GM18502 (cell line): ENCODE data around the gene CATSPERD.

Experiments used
- ATAC-seq: cut with Tn5 transposase; IDR thresholded peaks from one replicate; pipeline ENCODE4 v1.9.1; 2021; ENCODE audit warnings: mild to moderate bottlenecking; ENCODE audit not compliant: unreplicated experiment, poor library complexity

CATSPERD gene, protein sequence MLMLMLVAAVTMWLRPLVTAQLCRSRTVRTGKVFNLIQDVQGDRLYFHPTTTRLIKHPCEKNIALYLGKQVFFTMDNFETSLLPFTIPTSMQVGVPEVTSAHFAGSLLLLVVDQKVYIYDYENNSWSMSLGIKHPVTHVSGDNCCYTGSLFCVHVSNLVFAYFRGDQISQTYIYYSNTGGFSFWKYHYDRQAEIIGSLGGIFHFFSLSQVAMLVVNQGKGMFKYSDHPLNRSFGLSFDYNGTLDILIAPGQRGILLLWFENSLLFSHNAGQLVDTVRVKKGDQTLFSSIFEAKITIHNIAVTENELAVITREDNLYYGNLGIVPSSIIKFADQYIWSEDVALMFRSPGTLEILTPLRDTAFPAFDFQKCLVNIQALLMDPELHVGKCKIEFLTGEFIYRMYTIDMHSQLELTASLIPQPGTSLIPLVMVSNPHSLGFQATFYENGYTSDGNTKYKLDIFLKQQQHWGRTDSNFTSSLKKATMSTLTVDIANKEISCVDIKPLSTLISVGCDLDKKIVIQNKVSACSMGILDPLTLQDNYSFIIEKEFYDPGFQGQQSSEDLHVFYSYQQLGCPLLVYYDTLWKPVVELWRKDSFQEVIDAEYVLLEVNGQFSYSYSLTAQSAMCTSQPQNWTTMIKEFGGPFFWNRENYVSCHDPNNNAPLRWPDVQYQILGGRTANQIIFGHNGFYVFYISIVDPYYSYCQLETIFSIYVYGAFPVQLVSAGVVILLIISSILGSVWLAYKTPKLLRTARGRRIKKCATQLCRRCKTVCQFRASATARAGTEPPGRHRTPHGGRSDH

DNA sequence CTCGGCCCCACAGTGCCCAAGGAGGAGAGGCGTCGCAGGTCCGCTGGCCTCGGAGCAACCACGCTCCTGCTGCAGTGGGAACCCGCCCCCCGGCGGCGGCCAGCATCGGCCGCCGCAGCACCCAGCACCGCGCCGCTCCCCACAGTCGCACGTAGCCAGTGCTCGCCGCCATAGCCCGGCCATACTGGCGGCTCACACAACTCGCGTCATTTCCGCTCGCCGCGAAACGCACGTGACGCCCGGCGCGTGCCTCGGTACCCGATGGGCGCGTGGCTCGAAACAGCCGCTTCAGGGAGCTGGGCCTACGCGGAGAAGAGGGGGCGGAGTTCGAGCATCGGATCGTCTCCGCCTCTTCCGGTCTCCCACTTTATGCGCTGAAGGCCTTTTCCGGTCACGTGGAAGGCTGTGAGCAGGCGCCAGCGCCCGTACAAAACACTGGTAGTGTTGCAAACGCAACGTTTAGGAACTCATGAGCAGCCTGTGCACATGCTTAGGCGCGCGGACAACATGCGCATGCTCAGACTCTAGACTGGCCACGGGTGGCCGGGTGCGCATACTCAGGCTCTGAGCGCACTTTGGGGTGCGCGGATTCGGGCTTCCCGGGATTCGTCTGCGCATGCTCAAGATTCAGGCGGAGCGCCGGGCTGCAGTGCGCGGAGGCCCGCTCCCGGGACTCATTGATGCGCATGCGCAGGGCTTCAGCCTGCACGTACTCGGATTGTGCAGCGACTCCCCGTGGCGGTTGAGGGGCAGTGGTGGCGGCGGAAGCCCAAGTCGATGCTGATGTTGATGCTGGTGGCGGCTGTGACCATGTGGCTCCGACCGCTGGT, at the start of gene CATSPERD, which contains the start of gene LONP1:
Gene CATSPERD, plus strand, starts transcription at position 677 of the 830 bp plus-strand sequence. Its CDS starts 101 bp downstream, at position 778.
Gene LONP1, minus strand, starts transcription at position 186 of the 830 bp plus-strand sequence. Its CDS starts 14 bp downstream, at position 172.
- ATAC-seq, result peak; percentile 80

DNA sequence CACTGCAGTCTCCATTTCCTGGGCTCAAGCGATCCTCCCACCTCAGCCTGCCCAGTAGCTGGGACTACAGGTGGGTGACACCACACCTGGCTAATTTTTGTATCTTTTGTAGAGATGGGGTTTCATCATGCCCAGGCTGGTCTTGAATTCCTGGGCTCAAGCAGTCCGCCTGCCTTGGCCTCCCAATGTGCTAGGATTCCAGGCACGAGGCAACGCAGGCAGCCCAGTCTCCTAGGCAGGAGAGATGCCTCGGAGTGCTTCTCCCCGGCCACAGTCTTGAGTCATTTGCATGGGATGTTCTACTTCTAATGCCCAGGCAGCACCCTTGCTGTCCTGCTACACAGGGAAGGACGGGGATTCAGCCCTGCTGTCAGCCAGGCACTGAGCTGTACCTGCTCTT, 48.8 kb upstream of the CATSPERD start:
- no peak for ATAC-seq

DNA sequence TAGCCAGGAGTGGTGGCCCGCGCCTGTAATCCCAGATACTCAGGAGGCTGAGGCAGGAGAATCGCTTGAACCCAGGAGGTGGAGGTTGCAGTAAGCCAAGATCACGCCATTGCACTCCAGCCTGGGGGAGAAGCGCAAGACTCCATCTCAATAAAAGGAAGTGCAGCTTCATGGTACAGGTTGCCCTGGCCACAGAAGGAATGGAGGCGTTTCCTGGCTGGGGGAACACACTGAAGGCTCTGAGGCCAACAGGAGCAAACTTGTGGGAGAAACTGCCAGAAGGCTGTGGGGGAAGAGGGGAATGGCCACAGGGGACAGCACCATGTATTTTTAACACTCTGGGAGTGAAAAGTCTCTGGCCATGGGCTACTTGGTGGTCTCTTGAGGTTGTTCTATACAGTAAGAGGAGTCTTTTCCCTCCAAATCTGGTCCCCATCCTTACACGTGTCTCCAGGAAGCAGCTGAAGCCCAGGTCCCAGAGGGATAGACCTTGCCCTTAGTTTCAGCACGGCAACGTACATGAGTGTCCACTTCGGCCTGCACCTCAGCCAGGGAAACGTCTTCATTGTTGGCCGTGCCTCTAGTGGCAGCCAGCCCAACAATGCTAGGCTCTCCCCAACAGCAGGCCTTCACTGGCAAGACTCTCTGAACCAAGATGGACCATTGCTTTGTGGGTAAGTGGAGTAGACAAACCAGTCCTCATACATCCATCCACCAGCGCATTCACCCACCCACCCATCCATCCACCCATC, 47.6 kb upstream of the CATSPERD start:
- ATAC-seq, result no peak

DNA sequence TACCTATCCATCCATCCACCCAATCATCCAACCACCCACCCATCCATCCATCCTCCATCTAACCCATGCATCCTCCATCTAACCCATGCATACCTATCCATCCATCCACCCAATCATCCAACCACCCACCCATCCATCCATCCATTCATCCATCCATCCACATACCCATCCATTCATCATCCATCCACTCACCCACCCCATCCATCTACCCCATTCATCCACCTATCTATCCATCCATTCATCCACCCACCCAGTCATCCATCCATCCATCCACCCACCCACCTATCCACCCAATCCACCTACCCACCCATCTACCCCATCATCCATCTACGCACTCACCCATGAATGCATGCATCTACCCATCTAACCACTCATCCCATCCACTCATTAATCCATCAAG, 46.7 kb upstream of the CATSPERD start:
- no peak for ATAC-seq

DNA sequence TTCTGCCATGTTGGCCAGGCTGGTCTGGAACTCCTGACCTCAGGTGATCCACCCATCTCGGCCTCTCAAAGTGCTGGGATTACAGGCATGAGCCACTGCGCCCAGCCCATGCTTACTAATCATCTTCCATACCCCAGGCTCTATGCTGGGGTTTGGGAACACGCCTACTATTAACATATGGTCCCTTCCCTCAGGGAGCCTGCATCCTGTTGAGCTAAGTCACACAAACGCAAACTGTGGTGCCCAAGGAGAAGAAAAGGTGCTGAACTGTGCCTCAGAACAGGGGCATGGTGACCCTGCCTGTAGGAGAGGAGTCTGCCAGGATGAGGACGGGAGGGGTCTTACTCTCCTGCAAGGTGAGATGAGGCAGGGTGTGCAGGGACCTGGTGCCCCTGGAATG, 45.7 kb upstream of the CATSPERD start:
- ATAC-seq, result no peak

DNA sequence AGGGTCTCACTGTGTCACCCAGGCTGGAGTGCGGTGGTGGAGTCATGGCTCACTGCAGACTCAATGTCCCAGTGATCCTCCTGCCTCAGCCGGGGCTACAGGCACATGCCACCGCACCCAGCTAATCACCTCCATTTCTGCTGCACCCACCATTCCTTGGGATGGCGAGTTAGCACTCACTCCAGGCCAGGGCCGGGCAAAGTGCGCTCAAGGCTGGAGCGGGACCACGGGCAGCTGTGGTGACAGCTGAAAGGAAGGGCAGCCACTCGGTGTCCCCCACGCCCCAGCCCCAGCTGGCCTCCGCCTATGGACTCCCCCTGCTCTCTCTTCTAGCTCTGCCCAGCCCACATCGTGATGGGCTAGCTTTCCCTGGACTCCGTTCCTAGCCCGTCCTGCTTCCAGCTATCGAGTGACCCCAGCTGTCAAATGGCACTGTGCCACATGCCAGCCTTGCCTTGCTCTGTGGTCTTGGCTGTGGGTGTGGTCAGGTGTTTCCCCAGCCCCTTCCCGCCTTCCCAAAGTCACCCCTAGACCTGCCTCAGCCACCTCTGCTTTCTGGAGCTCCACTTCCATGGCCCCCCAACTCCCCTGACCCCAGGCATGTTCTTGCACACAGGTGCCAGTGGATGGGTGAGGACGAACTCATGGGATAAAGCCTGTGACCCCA, 44.2 kb upstream of the CATSPERD start:
- ATAC-seq, result no peak

DNA sequence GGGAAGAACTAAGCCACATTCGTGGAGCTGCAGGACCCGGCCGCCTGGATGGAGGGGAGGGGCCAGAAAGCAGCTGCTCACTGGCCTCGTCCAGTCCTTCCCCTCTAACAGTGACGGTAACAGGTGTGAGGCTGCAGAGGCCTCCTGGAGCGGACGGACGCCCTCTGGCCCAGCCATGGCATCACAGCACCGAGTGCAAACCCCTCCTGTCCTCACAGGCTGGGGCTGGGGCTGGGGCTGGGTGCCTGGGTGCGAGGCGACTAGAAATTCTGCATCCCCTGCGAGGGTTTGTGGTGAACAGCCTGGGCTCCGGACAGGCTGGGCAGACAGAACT, 43.7 kb upstream of the CATSPERD start:
- ATAC-seq, result no peak

DNA sequence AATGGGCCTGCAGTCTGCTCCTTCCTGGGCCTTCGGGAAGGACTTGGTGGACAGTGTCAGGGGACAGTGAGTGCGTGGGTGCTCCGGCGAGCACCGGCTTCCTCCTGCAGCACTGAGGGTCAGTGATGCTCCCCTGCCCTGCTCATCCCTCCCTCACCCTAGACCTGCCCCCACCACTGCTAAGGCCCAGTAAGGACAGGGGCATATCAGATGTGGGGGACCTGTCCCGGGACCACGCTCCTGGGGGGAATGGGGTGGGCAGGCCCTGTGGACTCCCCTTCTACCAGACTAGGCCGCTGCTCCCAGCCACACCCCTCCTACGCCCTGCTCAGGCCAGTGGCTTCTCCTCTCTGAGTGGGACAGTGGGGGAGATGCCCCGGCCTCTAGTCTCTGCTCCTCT, 43.3 kb upstream of the CATSPERD start:
- ATAC-seq, result no peak

DNA sequence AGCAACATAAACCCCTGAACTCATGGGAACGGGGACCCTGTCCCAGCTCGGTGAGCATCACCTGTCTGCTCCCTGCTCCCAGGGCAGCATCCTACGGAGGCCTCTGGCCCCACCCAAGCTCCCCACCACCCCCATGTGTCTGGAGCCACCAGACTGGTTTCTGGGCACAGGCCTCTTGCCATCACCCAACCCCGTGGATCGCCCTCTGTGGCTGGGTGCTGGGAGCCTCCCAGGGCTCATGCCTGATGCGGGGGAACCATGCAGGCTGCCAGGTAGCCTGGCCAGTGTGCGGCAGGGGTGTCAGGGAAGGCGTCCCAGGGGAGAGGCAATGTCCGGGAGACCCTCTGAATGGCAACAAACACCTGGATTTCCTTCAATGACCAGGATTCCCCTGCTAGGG, 42.9 kb upstream of the CATSPERD start:
- ATAC-seq, result no peak

DNA sequence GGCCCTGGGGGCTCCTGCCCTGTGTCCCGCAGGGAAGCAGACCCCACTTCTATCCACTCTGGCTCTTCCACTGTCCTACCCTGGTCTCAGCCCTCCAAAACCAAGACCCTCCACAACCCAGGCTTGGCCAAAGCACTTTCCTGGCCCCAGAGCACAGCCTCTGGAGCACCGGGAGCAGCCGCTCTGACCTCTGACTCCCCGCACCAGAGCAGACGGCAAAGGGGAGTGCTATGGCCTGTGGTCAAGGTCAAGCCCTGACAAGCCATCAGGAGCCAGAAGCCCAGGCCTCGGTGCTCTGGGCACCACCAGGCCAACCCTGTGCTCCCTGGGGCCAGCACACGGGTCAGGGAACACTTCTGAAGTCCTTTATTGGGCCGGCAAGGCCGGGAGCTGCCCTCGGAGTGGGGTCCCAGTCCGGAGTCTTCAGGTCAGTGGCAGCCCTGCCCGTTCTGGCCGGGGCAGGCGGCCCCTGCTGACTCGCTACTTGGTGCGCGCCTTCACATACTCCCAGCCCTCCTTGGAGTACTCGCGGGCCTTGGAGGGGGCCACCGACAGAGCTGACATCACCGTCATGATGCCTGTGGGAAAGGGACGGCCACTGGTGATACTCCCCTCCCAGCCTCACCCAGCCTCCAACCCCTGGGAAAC, 42.2 kb upstream of the CATSPERD start:
- ATAC-seq, result no peak

DNA sequence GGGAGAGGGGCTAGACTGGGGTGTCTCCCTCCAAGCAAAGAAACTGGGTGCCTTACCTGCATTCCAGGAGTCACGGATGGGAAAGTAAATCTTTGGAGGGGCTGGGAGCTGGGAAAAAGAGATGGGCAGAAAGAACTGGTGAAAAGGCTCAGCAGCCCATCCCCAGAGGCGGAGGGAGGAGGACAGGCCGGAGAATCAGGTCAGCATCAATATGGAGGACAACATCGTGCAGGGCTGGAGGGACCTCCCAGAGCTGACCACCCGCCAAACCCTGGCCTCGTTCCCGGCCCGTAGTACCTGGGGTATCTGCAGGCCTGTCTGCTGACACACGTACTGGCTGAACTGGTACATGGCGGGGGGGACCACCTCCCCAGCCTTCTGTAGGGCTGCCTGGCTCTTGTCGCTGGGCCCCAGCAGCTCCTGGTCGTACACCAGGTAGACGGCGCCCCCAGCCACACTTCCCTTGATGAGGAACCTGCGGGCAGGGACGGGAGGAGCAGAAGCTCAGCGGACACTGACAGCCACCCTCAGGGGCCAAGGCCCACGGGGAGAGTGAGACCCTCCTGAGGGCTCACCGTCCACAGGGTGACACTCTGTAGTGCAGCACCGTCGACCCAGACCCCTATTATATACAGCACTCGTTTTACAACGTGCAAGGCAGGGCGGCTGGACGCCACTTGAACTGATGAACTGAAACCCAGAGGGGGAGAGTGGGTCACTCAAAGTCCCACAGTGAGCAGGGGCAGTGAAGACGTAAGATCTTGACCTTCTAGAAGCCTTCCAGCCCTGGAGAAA, 41.0 kb upstream of the CATSPERD start:
- no peak for ATAC-seq

DNA sequence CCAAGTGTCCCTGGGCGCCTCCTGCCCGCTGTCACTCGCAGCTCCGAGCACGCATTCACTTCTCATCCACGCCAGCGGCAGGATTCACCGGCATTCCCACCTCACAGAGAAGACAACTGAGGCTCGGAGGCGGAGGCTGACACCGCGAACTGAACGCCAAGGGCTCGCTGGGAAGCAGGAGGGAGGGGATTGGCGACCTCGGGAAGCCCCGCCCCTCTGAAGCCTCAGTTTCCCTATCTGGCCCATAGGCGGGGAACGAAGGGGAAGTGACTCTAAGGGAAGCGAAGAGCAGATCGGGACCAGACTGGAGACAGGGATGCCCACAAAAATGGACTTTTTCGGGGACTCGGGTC, 40.4 kb upstream of the CATSPERD start:
- ATAC-seq, result no peak

DNA sequence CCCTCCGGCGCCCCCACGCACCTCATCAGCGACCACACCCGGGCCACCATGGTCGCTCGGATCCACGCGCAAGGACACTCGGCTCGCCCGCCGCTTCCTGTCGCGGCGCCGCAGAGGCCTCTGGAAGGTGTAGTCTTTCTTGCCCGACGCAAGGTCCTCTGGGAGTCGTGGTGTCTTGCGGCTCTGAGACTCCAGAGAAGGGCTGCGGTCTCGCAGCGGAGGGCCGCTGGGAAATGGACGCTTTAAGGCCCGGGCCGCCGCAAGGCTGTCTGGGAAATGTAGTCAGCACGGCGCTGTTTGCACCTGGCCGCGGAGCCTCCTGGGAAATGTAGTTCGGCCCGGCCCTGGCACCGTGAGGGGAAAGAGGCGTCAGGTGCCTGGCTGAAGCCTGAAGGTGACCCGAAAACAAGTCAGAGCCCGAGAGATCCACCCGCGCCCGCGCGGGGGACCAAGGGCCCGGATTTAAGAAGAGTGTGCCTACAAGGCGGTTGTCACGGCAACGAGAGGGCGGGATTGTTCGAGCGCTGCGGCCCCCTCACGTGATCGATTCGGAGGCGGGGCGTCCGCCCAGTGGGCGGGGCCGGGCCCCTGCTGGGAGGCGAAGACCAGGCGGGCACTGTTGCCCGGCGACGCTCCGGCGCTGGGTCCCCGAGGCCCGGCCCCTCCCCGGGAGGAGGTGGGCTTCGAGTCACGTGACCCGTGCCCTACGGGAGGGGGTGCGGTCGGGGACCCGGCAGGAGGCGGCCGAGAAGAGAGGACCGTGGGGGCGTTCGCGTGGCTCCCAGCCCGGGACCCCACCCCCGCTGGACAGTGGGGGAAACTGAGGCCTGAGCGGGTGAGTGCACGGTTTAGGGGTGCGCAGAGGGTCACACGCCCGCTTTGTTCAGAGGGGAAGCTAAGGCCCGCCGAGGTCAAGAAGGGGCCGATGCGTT, 39.7 kb upstream of the CATSPERD start, which contains the start of the genes HSD11B1L and MICOS13:
Gene HSD11B1L, plus strand, starts transcription at position 591 of the 932 bp plus-strand sequence. CDS start 3,806 bp downstream, outside the sequence.
Gene MICOS13, minus strand, starts transcription at position 80 of the 932 bp plus-strand sequence. Its CDS starts 30 bp downstream, at position 50.
- ATAC-seq, result peak; percentile 83

DNA sequence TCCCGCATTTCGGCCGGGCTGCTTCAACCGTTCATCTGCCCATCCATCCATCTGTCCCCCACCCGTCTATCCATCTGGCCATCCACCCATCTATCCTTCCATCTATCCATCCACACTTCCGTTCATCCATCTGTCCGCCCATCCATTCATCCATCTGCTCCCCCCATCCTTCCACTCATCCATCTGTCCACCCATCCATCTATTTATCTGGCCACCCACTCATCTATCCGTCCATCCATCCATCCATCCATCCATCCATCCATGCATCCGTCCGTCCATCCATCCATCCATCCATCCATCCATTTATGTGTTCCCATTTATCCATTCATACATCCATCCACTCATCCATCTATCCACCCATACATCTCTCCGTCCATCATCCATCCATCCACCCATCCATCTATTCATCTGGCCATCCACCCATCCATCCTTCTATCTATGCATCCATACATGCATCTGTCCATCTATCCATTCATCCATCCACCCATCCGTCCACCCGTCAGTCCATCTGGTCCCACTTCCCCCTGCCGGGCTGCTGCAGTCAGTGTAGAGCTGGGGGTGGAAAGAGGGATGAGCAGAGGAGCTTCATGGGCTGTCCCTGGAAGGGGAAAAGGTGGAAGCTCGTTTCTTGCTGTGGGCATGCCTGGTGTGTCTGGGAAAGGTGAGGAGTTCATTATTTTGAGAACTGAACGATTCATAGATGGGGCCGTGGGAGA, 38.9 kb upstream of the CATSPERD start:
- no peak for ATAC-seq

DNA sequence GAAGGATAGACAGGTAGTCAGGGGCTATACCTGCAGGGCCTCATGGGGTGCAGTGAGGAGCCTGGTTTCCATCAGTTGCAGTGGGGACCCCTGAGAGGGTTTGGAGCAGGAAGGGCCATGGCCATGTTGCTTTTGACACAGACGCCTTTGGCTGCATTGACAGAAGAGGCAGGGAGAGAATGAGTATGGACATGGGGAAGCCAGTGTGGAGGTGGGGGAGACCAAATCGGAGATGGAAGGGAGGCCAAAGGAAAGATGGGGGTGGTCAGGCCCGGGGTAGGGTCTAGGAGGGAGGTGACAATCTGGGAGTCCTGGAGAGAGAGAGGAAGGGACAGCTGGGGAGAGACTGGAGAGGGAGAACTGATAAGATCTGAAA, 38.3 kb upstream of the CATSPERD start:
- no peak for ATAC-seq

DNA sequence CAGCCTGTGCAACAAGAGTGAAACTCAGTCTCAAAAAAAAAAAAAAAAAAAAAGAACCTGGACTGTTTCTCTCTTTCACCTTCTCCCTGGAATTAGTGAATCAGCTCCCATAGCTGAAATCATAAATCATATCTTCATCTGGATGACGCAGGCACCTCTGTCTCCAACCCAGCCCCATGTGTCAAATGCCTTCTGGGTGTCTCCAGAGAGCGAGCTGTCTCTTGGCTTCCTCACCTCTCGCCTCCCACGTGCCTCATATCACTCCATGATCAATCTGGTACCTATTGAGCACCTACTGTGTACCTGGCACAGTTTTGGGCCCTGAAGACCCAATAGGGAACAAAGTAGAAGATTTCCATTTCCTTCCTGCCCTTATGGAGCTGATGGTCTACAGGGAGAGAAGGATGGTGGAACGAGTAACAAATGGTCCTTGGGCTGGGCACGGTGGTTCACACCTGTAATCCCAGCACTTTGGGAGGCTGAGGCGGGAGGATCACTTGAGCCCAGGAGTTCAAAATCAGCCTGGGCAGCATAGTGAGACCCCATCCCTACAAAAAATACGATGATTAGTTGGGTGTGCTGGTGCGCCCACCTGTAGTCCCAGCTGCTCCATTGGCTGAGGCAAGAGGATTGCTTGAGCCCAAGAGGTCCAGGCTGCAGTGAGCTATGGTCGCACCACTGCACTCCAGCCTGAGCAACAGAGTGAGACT, 37.1 kb upstream of the CATSPERD start:
- ATAC-seq, result no peak
